Small intestine (tissue), 7 donors: ENCODE data around the gene BICRAL. TPM values are rescaled to one million over a fixed set of nuclear protein-coding genes. Genes with fewer than 3 reads are reported as not detected.

ENCODE experiments used
- DNase-seq, 2 donors: peaks; one replicate each; pipeline versions ENCODE4 v3.0.0 to v3.0.0-alpha.2; 2013
- FAIRE-seq: peaks from 2 replicates; lab custom pipeline; 2012; peaks lifted over from hg19 to GRCh38; lab: Jason Lieb, UNC
- H3K27ac ChIP-seq, 3 donors: one replicate each; pipeline ENCODE4 v1.5.1; 2013; ENCODE audit warnings: low read length in 2 of 3, mild to moderate bottlenecking in 2 of 3, control low read depth in 1 of 3, inconsistent platforms in 1 of 3, low read depth in 1 of 3, moderate library complexity in 1 of 3
- H3K27me3 ChIP-seq, 3 donors: one replicate each; pipeline ENCODE4 v1.6.1; 2013; ENCODE audit warnings: low read length in 3 of 3, inconsistent platforms in 1 of 3; ENCODE audit not compliant: control insufficient read depth in 3 of 3, insufficient read depth in 3 of 3
- H3K36me3 ChIP-seq, 3 donors: one replicate each; pipeline ENCODE4 v1.6.1; 2013; ENCODE audit warnings: low read length in 3 of 3, inconsistent platforms in 1 of 3, low read depth in 1 of 3, mild to moderate bottlenecking in 1 of 3, moderate library complexity in 1 of 3; ENCODE audit not compliant: control insufficient read depth in 3 of 3, insufficient read depth in 2 of 3
- H3K4me1 ChIP-seq, 3 donors: one replicate each; pipeline ENCODE4 v1.6.1; 2013; ENCODE audit warnings: low read length in 2 of 3, inconsistent platforms in 1 of 3, low read depth in 1 of 3, mild to moderate bottlenecking in 1 of 3, moderate library complexity in 1 of 3; ENCODE audit not compliant: control insufficient read depth in 3 of 3, insufficient read depth in 2 of 3
- H3K4me3 ChIP-seq, 3 donors: one replicate each; pipeline ENCODE4 v1.5.1; 2013; ENCODE audit warnings: low read length in 3 of 3, control low read depth in 1 of 3, inconsistent platforms in 1 of 3, low read depth in 1 of 3, mild to moderate bottlenecking in 1 of 3, moderate library complexity in 1 of 3
- H3K9me3 ChIP-seq, 2 donors: one replicate each; pipeline ENCODE4 v1.6.1; 2013; ENCODE audit warnings: low read depth in 1 of 2, low read length in 1 of 2; ENCODE audit not compliant: control insufficient read depth in 2 of 2, insufficient read depth in 1 of 2
- WGBS, 3 donors: extraction: QIAGEN DNeasy Blood & Tissue Kit; methylation state at CpG; one replicate each; pipeline ENCODE4 v1.1.7; 2013; 5-methylcytosine and 5-hydroxymethylcytosine counted together
- polyA plus RNA-seq, 4 donors: library from polyadenylated mRNA; stranded (reverse) in 3 of 4; unstranded in 1 of 4; fragments of 200-250 nt in 3 of 4; fragments of 120-200 nt in 1 of 4; gene quantifications; one replicate each; pipeline versions ENCODE4 v1.2.1 to v1.2.3, GENCODE V29; 2013
- donor health status: healthy with polysubstance abuse.
- donor health status: control.
- donor health status: control.
- donor health status: Bipolar disorder and iron deficiency.
- donor health status: healthy.

The BICRAL gene
- polyA plus RNA-seq, 4 donors, result 3.2 to 15.4 (median 4.7) TPM

GRCh38 chr6:42761287-42762067 is 20.4 kb upstream of the BICRAL start:
- FAIRE-seq (no peak), DNase-seq (no peak)
- Histone ChIP-seq H3K4me3 (no peak overlapping the region), H3K4me1 (peaks cover 0 to 4% (median 2%) of the 10 kb centered on the region in 3 donors), H3K9me3 (no peaks in the 10 kb centered on the region), H3K36me3 (peaks cover 0 to 6% (median 0%) of the 10 kb centered on the region in 3 donors), H3K27me3 (no peaks in the 10 kb centered on the region), H3K27ac (no peak overlapping the region)
- 87 to 90% (median 89%) methylated on average over 8 of the region's 8 CpGs for WGBS, 3 donors

DNA sequence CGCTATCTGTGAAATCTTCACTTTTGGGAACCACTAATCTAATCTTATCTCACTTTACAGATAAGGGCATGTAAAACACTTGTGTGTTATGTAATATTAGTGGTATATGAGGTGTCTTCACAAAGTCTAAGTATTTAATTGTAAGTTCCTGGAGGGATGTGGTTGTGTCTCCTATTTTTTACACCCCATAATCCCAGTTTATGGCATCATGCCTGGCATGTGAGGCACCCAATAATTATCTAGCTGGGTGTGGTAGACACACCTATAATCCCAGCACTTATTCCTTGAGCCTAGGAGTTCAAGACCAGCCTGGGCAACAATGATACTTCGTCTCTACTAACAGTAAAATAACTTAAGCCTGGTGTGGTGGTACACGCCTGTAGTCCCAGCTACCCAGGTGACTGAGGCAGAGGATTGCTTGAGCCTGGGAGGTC is 19.4 kb upstream of the BICRAL start:
- 52 to 84% (median 68%) methylated on average over 3 of the region's 3 CpGs for WGBS, 3 donors
- Histone ChIP-seq H3K4me1 (peaks cover 0 to 4% (median 2%) of the 10 kb centered on the region in 3 donors), H3K9me3 (no peaks in the 10 kb centered on the region), H3K36me3 (peaks cover 0 to 6% (median 0%) of the 10 kb centered on the region in 3 donors), H3K27ac (peak overlapping the region in 2 of 3 donors; percentile 47 to 58), H3K27me3 (no peaks in the 10 kb centered on the region), H3K4me3 (no peak overlapping the region)
- FAIRE-seq (no peak), DNase-seq (peak; percentile 74 to 84)

DNA sequence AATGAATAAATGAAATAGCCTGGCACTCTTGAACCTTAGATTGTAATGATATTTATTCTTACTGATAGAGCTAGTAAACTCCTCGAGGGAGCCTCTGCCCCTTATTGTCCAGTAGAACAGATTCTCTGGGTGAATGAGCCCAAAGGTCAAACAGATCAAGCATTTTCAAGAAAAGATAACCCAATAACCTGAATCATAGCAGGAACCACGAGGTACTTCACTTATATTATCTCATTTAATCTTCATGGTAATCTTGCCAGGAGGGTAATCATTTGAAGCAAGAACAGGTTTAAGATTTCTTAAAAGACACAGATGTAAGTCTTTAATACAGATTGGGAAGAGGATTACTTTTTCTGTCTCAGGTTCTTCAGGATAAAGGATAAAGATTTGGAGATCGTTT is 18.9 kb upstream of the BICRAL start:
- Histone ChIP-seq H3K4me3 (no peak overlapping the region), H3K9me3 (no peaks in the 10 kb centered on the region), H3K36me3 (peaks cover 0 to 8% (median 0%) of the 10 kb centered on the region in 3 donors), H3K4me1 (peaks cover 0 to 4% (median 2%) of the 10 kb centered on the region in 3 donors), H3K27ac (peak overlapping the region in 1 of 3 donors; percentile 47), H3K27me3 (no peaks in the 10 kb centered on the region)
- DNase-seq (peak; percentile 45 to 69), FAIRE-seq (no peak)
- 26 to 65% (median 39%) methylated on average over 3 of the region's 3 CpGs for WGBS, 3 donors

GRCh38 chr6:42764911-42765648 is 16.8 kb upstream of the BICRAL start:
- DNase-seq, result no peak
- Histone ChIP-seq H3K4me1 (peaks cover 0 to 4% (median 2%) of the 10 kb centered on the region in 3 donors), H3K4me3 (no peak overlapping the region), H3K27ac (no peak overlapping the region), H3K27me3 (no peaks in the 10 kb centered on the region), H3K36me3 (peaks cover 0 to 8% (median 0%) of the 10 kb centered on the region in 3 donors), H3K9me3 (no peaks in the 10 kb centered on the region)
- 85 to 90% (median 89%) methylated on average over 9 of the region's 9 CpGs for WGBS, 3 donors
- no peak for FAIRE-seq

DNA sequence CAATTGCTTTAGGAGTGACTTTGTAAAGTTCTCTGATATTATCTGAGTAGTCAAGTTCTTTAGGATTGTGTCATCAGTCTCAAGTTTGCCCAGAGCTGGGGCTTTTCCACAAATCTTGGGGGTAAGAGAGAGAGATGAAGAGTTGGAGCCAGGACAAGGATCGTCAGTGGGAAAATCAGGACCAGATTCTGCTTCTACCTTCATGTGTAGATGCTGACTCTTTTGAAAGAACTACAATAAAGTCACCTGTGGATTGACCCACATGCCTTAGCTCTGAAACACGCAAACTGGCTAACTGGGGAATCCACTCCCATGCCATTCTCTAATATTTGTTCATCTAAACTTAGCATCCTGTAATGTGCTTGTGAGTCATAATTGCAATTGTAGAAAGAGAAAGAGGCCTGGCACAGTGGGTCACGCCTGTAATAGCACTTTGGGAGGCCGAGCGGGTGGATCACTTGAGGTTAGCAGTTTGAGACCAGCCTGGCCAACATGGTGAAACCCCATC is 15.6 kb upstream of the BICRAL start:
- WGBS, 3 donors, result 92 to 96% (median 93%) methylated on average over 5 of the region's 5 CpGs
- H3K36me3 ChIP-seq, result peaks cover 0 to 8% (median 0%) of the 10 kb centered on the region in 3 donors
- no peaks in the 10 kb centered on the region for H3K9me3 ChIP-seq
- peaks cover 0 to 10% (median 2%) of the 10 kb centered on the region in 3 donors for H3K4me1 ChIP-seq
- FAIRE-seq (no peak), DNase-seq (no peak)
- H3K4me3 ChIP-seq, result no peak overlapping the region
- H3K27ac ChIP-seq, result no peak overlapping the region
- H3K27me3 ChIP-seq, result no peaks in the 10 kb centered on the region

DNA sequence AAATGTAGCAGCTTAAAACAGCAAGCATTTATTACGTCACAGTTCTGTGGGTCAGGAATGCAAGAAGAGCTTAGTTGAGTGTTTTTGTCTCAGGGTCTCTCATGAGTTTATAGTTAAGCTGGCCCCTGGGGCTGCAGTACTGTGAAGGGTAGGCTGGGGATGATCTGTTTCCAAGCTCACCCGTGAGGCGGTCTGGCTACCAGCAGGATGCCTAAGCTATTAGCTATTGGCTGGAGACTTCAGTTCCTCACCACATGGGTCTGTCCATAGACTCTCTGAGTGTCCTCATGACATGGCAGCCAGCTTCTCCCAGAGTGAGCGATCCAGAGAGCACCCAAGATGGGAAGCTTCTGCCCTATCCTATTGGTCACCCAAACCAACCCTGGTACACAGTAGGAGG is 12.8 kb upstream of the BICRAL start:
- FAIRE-seq, result no peak
- no peaks in the 10 kb centered on the region for H3K27me3 ChIP-seq
- no peak overlapping the region for H3K27ac ChIP-seq
- peaks cover 0 to 11% (median 3%) of the 10 kb centered on the region in 3 donors for H3K4me1 ChIP-seq
- H3K4me3 ChIP-seq, result no peak overlapping the region
- H3K9me3 ChIP-seq, result no peaks in the 10 kb centered on the region
- WGBS, 3 donors, result 98 to 99% (median 98%) methylated on average over 4 of the region's 4 CpGs
- H3K36me3 ChIP-seq, result peaks cover 0 to 8% (median 0%) of the 10 kb centered on the region in 3 donors
- no peak for DNase-seq

DNA sequence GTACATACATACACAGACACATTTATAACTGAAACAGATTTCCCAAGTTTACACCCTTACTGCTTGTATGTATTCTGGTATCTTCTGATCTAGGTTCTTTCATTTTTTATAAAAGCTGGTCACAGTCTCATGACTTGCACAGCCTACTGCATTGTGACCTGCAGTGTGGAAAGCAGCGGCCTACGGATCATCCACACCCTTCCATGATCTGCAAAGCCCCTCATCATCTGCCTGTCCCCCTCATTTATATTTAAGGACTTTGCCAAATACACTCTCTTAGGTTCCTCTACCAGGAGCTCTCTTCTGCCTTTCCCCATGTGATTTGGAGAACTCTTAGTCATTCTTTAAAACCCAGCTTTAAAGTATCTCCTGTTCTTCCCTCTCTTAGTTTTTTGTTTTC is 12.0 kb upstream of the BICRAL start:
- Histone ChIP-seq H3K27me3 (no peaks in the 10 kb centered on the region), H3K4me1 (peaks cover 0 to 11% (median 8%) of the 10 kb centered on the region in 3 donors), H3K9me3 (no peaks in the 10 kb centered on the region), H3K27ac (no peak overlapping the region), H3K4me3 (no peak overlapping the region), H3K36me3 (peaks cover 0 to 8% (median 0%) of the 10 kb centered on the region in 3 donors)
- WGBS, 3 donors, result 88 to 98% (median 93%) methylated on average over 2 of the region's 2 CpGs
- FAIRE-seq (no peak), DNase-seq (no peak)

DNA sequence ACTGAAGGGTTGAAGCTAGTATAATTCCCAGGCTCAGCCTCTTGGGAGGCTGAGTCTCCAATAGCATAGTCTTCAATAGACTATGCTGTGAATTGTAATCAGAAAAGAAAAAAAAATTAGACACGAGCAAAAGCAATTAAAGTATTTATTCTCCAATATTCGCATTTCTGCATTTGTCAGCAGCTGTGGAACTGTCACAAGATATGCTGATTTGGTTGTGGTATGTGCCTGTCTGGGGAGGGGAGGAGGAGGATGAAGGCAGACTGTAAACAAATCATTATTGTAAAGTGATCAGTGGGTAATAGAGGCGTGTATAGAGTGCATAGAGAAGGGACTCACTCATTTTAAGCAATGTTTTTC is 10.1 kb upstream of the BICRAL start:
- H3K27ac ChIP-seq, result peak overlapping the region in 1 of 3 donors; percentile 55
- FAIRE-seq (no peak), DNase-seq (no peak)
- peaks cover 0 to 11% (median 8%) of the 10 kb centered on the region in 3 donors for H3K4me1 ChIP-seq
- H3K4me3 ChIP-seq, result no peak overlapping the region
- no peaks in the 10 kb centered on the region for H3K27me3 ChIP-seq
- WGBS, 3 donors, result 51 to 57% (median 54%) methylated on average over 3 of the region's 3 CpGs
- no peaks in the 10 kb centered on the region for H3K9me3 ChIP-seq
- peaks cover 0 to 8% (median 0%) of the 10 kb centered on the region in 3 donors for H3K36me3 ChIP-seq
